ENCODE data around the gene WDR62.

The WDR62 gene

DNA sequence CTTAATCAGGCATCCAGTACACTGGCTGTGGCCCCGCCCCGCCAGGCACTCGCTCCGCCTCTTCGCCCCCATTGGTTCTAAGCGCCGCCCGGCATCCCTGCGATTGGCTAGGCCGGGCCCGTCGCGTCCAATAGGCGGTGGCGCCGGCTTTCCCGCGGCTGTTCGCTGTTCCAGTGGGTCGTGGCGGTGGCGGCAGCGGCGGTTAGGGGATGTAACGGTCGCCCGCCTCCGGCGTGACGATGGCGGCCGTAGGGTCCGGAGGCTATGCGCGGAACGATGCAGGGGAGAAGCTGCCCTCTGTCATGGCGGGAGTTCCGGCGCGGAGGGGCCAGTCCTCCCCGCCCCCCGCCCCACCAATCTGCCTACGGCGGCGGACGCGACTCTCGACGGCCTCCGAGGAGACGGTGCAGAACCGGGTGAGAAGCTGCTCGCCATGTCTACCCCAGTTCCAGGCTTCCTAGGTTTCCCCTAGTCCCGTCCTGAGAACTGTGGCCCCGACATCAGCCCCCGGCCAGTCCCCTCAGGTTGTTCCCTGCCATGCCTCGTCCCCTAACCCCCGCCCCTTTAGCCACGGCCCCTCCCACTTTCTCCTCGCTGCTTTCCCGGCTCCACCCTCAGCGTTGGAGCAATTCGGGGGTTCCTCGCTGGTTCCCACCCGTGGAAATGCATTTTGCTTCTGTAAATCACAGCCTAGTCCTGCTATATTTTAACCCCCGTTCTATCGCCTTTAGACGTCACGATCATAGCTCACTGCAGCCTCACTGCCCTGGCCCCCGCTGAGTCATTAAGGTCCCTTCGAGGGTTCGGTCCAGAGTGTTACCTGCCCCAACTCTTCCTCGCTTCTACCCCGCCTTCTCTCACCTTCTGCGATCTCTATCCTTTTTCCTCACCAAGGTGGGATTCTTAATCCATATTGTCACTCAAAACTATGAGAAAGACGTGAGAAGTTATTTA, at the start of gene WDR62:
WDR62 (plus strand) TSS at position 165 of the 954 bp plus-strand sequence; CDS start at position 240, 75 bp downstream.
- DNase-seq (ENCODE audit: low read depth in 3 of 3, low spot score in 1 of 3), result peak; percentile 85 to 91 (median 87)

DNA sequence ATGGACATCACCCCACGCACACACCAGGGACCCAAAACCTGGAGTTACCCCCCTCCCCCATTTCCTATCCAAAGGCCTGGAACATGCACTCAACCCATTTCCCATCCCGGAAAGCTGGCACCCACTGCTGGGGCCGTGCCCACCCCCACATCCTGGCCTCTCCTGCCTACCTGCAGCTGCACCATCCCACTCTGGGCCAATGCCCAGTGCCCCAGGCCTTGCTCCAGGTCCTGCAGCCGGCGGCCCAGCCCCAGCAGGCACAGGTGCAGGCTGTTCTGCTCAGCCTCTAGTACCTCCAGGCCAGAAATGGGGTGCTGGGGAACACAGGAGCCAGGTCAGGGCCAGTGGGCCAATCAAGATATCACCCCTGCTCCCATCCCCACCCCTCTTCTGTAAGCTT, 47.7 kb upstream of the WDR62 start:
- no peak for DNase-seq (ENCODE audit: low read depth in 3 of 3, low spot score in 1 of 3)

GRCh38 chr19:36008336-36008978, 46.2 kb upstream of the WDR62 start, which contains the start of gene SYNE4:
SYNE4 (minus strand) TSS chr19:36008813; CDS start chr19:36008681, 132 bp downstream.
- DNase-seq (ENCODE audit: low read depth in 3 of 3, low spot score in 1 of 3), result no peak

- DNase-seq (ENCODE audit: low read depth in 3 of 3, low spot score in 1 of 3), result peak in 1 of 3 donors; percentile 40
Observed at GRCh38 chr19:36009220-36009619, 45.5 kb upstream of the WDR62 start.

DNA sequence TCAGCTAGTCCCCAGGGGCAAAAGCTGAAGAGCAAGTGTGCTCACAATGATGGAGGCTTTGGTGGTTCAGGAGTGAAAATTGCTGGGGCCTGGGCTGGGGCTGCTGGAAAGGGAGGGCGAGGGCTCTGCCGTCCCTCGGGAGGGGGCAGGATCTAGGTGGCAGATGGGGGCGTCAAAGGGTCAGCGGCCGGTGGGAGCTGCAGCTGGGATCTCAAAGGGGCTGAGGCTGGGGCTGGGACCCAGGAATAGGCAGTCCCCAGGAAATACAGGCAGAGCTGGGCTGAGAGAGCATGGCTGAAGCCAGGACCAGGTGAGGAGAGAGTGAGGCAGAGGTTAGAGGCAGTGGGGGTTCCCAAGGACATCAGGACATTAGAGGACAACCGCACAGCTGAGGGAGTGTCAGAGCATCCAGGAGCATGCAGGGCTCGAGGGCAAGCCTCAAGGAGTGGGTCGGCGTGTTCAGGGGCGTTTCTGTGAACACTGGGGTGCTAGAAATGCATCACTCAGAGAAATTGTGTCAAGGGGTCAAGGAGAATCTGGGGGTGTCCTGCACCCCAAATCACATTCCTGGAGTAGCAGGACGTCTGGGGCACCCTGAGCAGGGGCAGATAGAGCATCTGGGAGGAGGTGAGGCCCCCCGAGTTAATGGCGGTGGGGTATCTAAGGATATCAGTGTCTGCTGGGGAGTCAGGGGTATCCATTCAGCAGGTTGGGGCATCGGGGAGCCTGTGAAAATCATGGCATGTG, 44.9 kb upstream of the WDR62 start:
- DNase-seq (ENCODE audit: low read depth in 3 of 3, low spot score in 1 of 3), result no peak

GRCh38 chr19:36010402-36010801, 44.3 kb upstream of the WDR62 start:
- no peak for DNase-seq (ENCODE audit: low read depth in 3 of 3, low spot score in 1 of 3)

DNA sequence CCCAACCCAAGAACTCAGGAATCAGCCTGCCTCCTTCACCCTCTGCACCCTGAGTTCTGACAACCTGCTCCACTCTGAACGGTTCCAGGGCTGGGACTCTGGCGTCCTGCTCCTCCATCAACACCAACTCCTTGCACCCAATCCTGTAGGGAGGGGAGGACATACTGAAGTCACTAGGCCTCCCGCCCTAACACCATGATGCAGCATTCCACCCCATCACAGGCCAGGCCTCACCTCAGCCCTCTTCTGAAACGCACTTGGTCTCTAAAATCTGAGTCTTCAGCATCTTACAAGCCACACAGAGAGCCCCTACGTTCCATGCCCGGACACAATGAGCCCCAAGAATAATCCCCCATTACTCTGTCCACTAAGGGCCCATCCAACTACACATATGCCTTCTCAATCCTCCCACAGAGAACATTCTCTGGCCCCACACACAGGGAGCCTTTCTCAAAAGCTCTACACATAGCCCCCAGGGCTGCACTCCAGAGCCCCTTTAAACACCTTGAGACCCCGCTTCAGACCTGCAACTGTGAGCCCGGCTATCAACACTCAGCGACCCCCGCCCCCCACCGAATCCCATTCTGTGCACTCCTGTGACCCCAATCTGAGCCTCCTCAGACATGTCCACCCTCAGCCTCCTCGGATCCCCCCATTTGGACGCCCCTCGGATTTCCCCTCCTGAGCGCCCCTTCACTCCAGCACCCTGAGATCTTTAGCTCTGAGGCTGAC, 41.3 kb upstream of the WDR62 start:
- DNase-seq (ENCODE audit: low read depth in 3 of 3, low spot score in 1 of 3), result no peak

DNA sequence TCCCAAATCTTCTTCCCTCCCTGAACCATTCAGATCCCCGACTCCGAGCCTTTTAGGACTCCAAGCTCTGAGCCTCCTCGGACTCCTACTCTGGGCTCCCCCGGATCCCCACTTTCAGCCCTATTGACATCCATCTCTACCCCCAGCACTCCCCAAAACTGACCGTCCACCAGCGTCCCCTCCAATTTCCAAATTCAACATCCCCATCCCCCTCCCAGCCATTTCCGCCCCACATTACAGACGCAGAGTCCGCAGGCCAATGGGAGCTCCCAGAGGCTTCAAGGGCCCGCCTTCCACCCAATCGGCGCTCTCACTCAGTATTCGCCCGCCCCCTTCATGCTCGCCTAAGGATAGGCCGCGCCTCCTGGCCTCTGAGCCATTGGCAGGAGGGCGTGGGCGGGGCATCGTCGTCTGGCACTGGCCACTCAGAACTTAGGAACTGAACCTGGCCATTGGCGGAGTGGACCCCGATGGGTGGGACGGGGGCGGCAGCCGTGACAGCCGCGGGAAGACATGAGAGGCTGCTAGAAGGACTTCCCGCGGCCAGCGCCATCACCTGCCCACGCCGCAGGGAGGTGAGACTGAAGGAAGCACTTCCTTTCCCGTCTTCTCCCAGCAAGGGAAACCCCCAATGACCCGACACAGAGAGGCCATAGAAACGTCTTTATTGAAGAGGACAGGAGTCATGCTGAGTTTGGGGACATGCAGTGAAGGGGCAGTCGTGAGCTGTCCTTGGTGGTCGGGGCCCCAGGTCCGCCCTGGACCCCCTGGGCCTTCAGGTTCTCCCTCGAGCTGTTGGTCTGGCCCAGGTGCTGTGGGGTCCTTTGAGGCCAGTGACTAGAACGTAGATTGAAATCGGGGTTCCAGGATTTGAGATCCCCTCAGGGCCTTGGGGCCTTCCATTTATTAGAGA, 40.4 kb upstream of the WDR62 start, which contains the start of gene ALKBH6:
ALKBH6 (minus strand) TSS at position 202 of the 913 bp plus-strand sequence. CDS start 816 bp downstream, outside the sequence.
- peak; percentile 96 to 97 (median 97) for DNase-seq (ENCODE audit: low read depth in 3 of 3, low spot score in 1 of 3)

- DNase-seq (ENCODE audit: low read depth in 3 of 3, low spot score in 1 of 3), result no peak
Observed at GRCh38 chr19:36019061-36019670, 35.5 kb upstream of the WDR62 start.

GRCh38 chr19:36023432-36023831, 31.3 kb upstream of the WDR62 start:
- DNase-seq (ENCODE audit: low read depth in 3 of 3, low spot score in 1 of 3), result no peak

- DNase-seq (ENCODE audit: low read depth in 3 of 3, low spot score in 1 of 3), result no peak
Observed at GRCh38 chr19:36025541-36025940, 29.2 kb upstream of the WDR62 start.

DNA sequence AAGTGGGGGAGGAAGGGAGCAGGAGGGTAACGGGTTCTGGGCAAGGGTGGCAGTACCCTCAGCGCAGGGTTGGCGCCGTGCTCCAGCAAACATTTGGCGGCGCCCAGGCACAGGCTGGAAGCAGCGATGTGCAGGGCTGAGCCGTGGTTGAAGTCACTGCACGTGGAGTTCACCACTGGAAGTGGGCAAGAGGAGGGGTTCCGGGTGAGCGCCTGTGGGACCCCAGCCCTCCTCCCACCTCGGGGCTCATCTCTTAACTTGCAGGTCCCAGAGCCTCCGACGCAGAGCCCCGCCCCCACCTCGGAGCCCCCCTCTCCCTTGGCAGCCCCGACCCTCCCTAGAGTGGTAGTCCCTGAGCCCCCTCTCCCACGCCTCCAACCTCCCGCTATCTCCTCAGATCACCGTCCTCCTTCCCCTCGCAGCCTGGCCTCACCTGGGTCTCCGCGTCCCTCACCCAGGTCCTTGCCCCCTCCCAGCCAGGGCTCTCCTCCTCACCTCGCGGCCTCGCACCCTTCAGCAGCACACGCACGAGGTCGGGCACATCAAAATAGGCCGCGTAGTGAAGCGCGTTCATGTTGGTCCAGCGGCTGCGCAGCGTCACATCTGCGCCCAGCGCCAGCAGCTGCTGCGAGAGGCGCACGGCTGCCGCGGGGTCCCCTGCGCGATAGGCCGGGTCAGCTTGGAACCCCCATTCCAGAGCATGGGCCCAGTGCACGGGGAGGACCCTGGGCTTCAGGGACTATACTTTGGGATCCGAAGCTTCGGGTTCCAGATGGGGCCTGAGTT, 28.4 kb upstream of the WDR62 start:
- no peak for DNase-seq (ENCODE audit: low read depth in 3 of 3, low spot score in 1 of 3)

- DNase-seq (ENCODE audit: low read depth in 3 of 3, low spot score in 1 of 3), result no peak
Observed at GRCh38 chr19:36027696-36028095, 27.0 kb upstream of the WDR62 start.

GRCh38 chr19:36028313-36029041, 26.2 kb upstream of the WDR62 start:
- DNase-seq (ENCODE audit: low read depth in 3 of 3, low spot score in 1 of 3), result no peak

- no peak for DNase-seq (ENCODE audit: low read depth in 3 of 3, low spot score in 1 of 3)
Observed at GRCh38 chr19:36030264-36031148, 24.2 kb upstream of the WDR62 start.

- no peak for DNase-seq (ENCODE audit: low read depth in 3 of 3, low spot score in 1 of 3)
Observed at GRCh38 chr19:36031308-36031707, 23.4 kb upstream of the WDR62 start.
